Hematopoietic multipotent progenitor cell (in vitro differentiated cells): ENCODE measurements around the gene SPANXA2. TPM values are rescaled to one million over a fixed set of nuclear protein-coding genes. Genes with fewer than 3 reads are reported as not detected.
"Not testable (repeated sequence)": the region's sequence is repeated elsewhere in the genome, so short reads cannot be mapped to it uniquely, and the experiment has no call there.

Source experiments
- DNase-seq, 3 donors: peaks; one replicate each; pipeline ENCODE4 v3.0.0-alpha.2; 2011 to 2015; ENCODE audit warnings: low read depth in 2 of 3, low spot score in 2 of 3
- total RNA-seq: library from RNA; depleted of rRNA; stranded (reverse); fragments of >200 nt; gene quantifications from one replicate; pipeline ENCODE4 v1.2.3, GENCODE V29; 2012

Gene SPANXA2
- total RNA-seq, result not detected

GRCh38 chrX:141589408-141589807 is at the start of gene SPANXA2:
Gene SPANXA2 (plus strand): TSS chrX:141589708. CDS start chrX:141589768, 60 bp downstream.
- DNase-seq, result not testable (repeated sequence)

- DNase-seq, result not testable (repeated sequence)
Observed at GRCh38 chrX:141542551-141542950, 47.0 kb upstream of the SPANXA2 start.

- DNase-seq, result not testable (repeated sequence)
Observed at GRCh38 chrX:141584638-141585037, 4.9 kb upstream of the SPANXA2 start, which contains the start of gene SPANXA1. Gene SPANXA1 (minus strand): TSS chrX:141584738. CDS start chrX:141584678, 60 bp downstream.

GRCh38 chrX:141609111-141609510 is 19.6 kb downstream of the SPANXA2 start:
- DNase-seq, result no peak

- DNase-seq, result no peak
Observed at GRCh38 chrX:141619336-141619735, 29.8 kb downstream of the SPANXA2 start.

- no peak for DNase-seq
Observed at GRCh38 chrX:141632124-141632523, 42.6 kb downstream of the SPANXA2 start.

GRCh38 chrX:141638550-141638949 is 49.0 kb downstream of the SPANXA2 start:
- DNase-seq, result no peak

Other genes with a start within 250 kb of the SPANXA2 start
- not detected for gene SPANXA1, start 5.0 kb upstream of the SPANXA2 start, total RNA-seq
- gene SPANXD, start 109.0 kb downstream of the SPANXA2 start, total RNA-seq, result not detected
- gene MAGEC3, start 248.6 kb downstream of the SPANXA2 start, total RNA-seq, result under 0.01 TPM